ENCODE results near the gene OSBPL10. TPM values are rescaled to one million over a fixed set of nuclear protein-coding genes. Genes with fewer than 3 reads are reported as not detected.
A peak's percentile ranks its signal among the peaks of the same experiment; 100 is the strongest.
"Not testable (repeated sequence)": the region's sequence is repeated elsewhere in the genome, so short reads cannot be mapped to it uniquely, and the experiment has no call there.

Gene OSBPL10
- total and polyA plus RNA-seq, 5 donors from 2014 or later, result 0.14 to 1.8 (median 0.21) TPM; not detected in 2

DNA sequence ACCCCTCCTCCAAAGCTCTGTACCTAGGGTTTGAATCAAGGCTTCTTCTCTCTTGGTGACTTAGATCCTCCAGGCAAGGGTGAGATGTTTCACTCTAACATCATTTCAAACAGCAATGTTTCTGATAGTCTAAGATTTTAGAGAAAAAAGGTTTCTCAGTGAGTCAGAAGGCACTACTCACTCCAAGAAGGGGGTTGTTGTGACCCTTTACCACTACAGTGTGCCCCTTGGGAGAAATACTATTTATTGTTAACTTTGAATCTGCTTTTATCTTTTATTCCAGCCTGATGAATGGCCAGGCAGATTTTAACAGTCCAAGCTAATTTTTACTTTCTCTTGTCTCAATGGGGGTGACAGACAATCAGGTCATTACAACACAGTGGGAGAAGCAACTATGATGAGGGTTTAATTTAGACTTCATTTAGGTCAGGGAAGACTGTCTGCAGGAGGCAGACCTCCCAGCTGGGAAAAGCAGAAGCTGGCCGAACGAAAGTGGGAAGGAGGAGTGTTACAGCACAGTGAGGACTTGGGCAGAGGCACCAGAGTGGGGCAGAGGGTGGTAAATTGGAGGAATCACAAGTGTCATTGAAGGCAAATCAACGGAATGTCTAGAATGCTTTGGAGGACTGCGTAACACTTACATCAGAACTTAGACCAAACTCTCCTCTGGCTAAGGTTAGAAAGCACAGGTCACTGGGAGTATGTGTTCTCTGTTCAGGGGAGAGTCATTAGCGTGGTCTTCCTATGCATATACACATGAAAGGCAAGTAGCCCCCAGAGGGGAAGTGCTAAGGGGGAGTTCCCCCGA is 21.7 kb upstream of the OSBPL10 start:
- H3K36me3 ChIP-seq (ENCODE audit: control insufficient read depth, insufficient read depth, low read length), result no peaks in the 10 kb centered on the region
- H3K27ac Mint-ChIP-seq, result peak overlapping the region in 1 of 3 donors; percentile 6
- peaks cover 0 to 4% (median 0%) of the 10 kb centered on the region in 7 donors for H3K9me3 Mint-ChIP-seq
- H3K4me3 Mint-ChIP-seq, result no peak overlapping the region
- peaks cover 3% of the 10 kb centered on the region for H3K27me3 ChIP-seq (ENCODE audit: control insufficient read depth, insufficient read depth, low read length)
- no peak for DNase-seq
- H3K4me1 ChIP-seq (ENCODE audit: control insufficient read depth, insufficient read depth, low read length, poor library complexity, severe bottlenecking), result no peaks in the 10 kb centered on the region
- H3K4me1 Mint-ChIP-seq, result no peaks in the 10 kb centered on the region
- H3K4me3 ChIP-seq (ENCODE audit: low read depth, low read length), result no peak overlapping the region
- no peaks in the 10 kb centered on the region for H3K9me3 ChIP-seq (ENCODE audit: control insufficient read depth in 2 of 2, low read length in 2 of 2)
- peaks cover 53% of the 10 kb centered on the region for H3K27me3 Mint-ChIP-seq
- ATAC-seq (ENCODE audit: low read depth in 2 of 2), result no peak
- H3K27ac ChIP-seq (ENCODE audit: insufficient read depth, low read length, poor library complexity, severe bottlenecking), result no peak overlapping the region
- H3K36me3 Mint-ChIP-seq, result no peaks in the 10 kb centered on the region

GRCh38 chr3:32000877-32001276 is 19.8 kb upstream of the OSBPL10 start:
- DNase-seq (no peak), ATAC-seq (ENCODE audit: low read depth in 2 of 2) (no peak)
- no peak overlapping the region for H3K27ac Mint-ChIP-seq
- H3K9me3 ChIP-seq (ENCODE audit: control insufficient read depth in 2 of 2, low read length in 2 of 2), result no peaks in the 10 kb centered on the region
- no peaks in the 10 kb centered on the region for H3K36me3 ChIP-seq (ENCODE audit: control insufficient read depth, insufficient read depth, low read length)
- peaks cover 48% of the 10 kb centered on the region for H3K27me3 Mint-ChIP-seq
- H3K4me3 Mint-ChIP-seq, result no peak overlapping the region
- no peaks in the 10 kb centered on the region for H3K27me3 ChIP-seq (ENCODE audit: control insufficient read depth, insufficient read depth, low read length)
- no peak overlapping the region for H3K4me3 ChIP-seq (ENCODE audit: low read depth, low read length)
- no peaks in the 10 kb centered on the region for H3K36me3 Mint-ChIP-seq
- no peaks in the 10 kb centered on the region for H3K4me1 ChIP-seq (ENCODE audit: control insufficient read depth, insufficient read depth, low read length, poor library complexity, severe bottlenecking)
- H3K27ac ChIP-seq (ENCODE audit: insufficient read depth, low read length, poor library complexity, severe bottlenecking), result no peak overlapping the region
- no peaks in the 10 kb centered on the region for H3K4me1 Mint-ChIP-seq
- H3K9me3 Mint-ChIP-seq, result peaks cover 0 to 6% (median 0%) of the 10 kb centered on the region in 7 donors

DNA sequence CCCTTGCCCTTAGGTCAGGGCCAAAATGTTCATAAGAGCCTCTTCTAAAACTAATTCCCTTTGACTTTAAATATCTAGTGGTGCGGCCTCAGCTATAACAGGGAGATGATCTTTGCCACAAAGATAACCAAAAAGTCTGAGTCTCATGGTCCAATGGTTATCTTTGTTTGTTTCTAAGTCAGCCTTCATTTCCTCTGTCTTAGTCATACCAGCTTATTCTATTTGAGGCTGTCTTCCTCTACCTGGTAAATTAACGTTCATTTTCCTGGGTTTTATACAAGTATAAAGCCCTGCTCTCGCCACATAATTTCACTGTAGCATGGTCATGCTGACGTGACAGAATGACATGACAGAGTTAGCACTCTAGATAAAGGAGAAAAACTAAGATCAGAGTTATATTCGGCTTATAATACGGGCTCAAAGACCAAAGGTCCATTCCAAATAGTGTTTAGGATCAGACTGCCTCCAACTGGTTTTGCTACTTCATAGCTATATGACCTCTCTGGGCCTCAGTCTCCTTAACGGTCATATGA is 18.9 kb upstream of the OSBPL10 start:
- no peaks in the 10 kb centered on the region for H3K4me1 Mint-ChIP-seq
- H3K27ac Mint-ChIP-seq, result no peak overlapping the region
- Histone ChIP-seq H3K4me3 (ENCODE audit: low read depth, low read length) (no peak overlapping the region), H3K36me3 (ENCODE audit: control insufficient read depth, insufficient read depth, low read length) (no peaks in the 10 kb centered on the region), H3K9me3 (ENCODE audit: control insufficient read depth in 2 of 2, low read length in 2 of 2) (no peaks in the 10 kb centered on the region), H3K27ac (ENCODE audit: insufficient read depth, low read length, poor library complexity, severe bottlenecking) (no peak overlapping the region), H3K27me3 (ENCODE audit: control insufficient read depth, insufficient read depth, low read length) (no peaks in the 10 kb centered on the region), H3K4me1 (ENCODE audit: control insufficient read depth, insufficient read depth, low read length, poor library complexity, severe bottlenecking) (no peaks in the 10 kb centered on the region)
- peaks cover 0 to 6% (median 0%) of the 10 kb centered on the region in 7 donors for H3K9me3 Mint-ChIP-seq
- ATAC-seq (ENCODE audit: low read depth in 2 of 2) (no peak), DNase-seq (no peak)
- H3K4me3 Mint-ChIP-seq, result no peak overlapping the region
- H3K36me3 Mint-ChIP-seq, result no peaks in the 10 kb centered on the region
- H3K27me3 Mint-ChIP-seq, result peaks cover 48% of the 10 kb centered on the region

DNA sequence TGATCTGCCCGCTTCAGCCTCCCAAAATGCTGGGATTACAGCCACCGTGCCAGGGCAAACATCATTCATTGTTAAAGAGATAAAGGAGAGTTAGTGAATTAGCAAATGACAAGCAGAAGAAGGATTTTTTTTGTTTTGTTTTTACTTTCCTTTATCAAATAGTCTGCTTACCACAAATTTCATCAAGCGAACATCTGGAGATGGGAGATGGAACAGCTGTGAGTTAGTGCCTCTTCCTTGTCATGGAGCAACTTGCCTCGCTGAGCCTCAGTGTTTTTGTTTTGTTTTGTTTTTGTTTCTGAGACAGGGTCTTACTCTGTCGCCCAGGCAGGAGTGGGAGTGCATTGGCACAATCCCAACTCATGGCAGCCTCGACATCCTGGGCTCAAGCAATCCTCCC is 16.4 kb upstream of the OSBPL10 start:
- ATAC-seq (ENCODE audit: low read depth in 2 of 2), result no peak
- H3K36me3 ChIP-seq (ENCODE audit: control insufficient read depth, insufficient read depth, low read length), result no peaks in the 10 kb centered on the region
- Mint-ChIP-seq H3K9me3 (peaks cover 0 to 6% (median 2%) of the 10 kb centered on the region in 7 donors), H3K27ac (no peak overlapping the region), H3K4me1 (no peaks in the 10 kb centered on the region), H3K4me3 (no peak overlapping the region), H3K27me3 (peaks cover 30% of the 10 kb centered on the region), H3K36me3 (no peaks in the 10 kb centered on the region)
- H3K4me1 ChIP-seq (ENCODE audit: control insufficient read depth, insufficient read depth, low read length, poor library complexity, severe bottlenecking), result no peaks in the 10 kb centered on the region
- no peaks in the 10 kb centered on the region for H3K27me3 ChIP-seq (ENCODE audit: control insufficient read depth, insufficient read depth, low read length)
- H3K27ac ChIP-seq (ENCODE audit: insufficient read depth, low read length, poor library complexity, severe bottlenecking), result no peak overlapping the region
- DNase-seq, result no peak
- peaks cover 2 to 6% of the 10 kb centered on the region in 2 experiments for H3K9me3 ChIP-seq (ENCODE audit: control insufficient read depth in 2 of 2, low read length in 2 of 2)
- H3K4me3 ChIP-seq (ENCODE audit: low read depth, low read length), result no peak overlapping the region

GRCh38 chr3:31996195-31996594 is 15.1 kb upstream of the OSBPL10 start:
- H3K4me1 Mint-ChIP-seq, result no peaks in the 10 kb centered on the region
- H3K9me3 ChIP-seq (ENCODE audit: control insufficient read depth in 2 of 2, low read length in 2 of 2), result peaks cover 6% of the 10 kb centered on the region in 2 experiments
- DNase-seq (no peak), ATAC-seq (ENCODE audit: low read depth in 2 of 2) (no peak)
- no peaks in the 10 kb centered on the region for H3K27me3 ChIP-seq (ENCODE audit: control insufficient read depth, insufficient read depth, low read length)
- H3K27ac Mint-ChIP-seq, result no peak overlapping the region
- H3K4me3 Mint-ChIP-seq, result no peak overlapping the region
- H3K36me3 Mint-ChIP-seq, result no peaks in the 10 kb centered on the region
- no peaks in the 10 kb centered on the region for H3K4me1 ChIP-seq (ENCODE audit: control insufficient read depth, insufficient read depth, low read length, poor library complexity, severe bottlenecking)
- H3K9me3 Mint-ChIP-seq, result peaks cover 0 to 8% (median 4%) of the 10 kb centered on the region in 7 donors
- no peak overlapping the region for H3K27ac ChIP-seq (ENCODE audit: insufficient read depth, low read length, poor library complexity, severe bottlenecking)
- peaks cover 22% of the 10 kb centered on the region for H3K27me3 Mint-ChIP-seq
- no peak overlapping the region for H3K4me3 ChIP-seq (ENCODE audit: low read depth, low read length)
- H3K36me3 ChIP-seq (ENCODE audit: control insufficient read depth, insufficient read depth, low read length), result no peaks in the 10 kb centered on the region

DNA sequence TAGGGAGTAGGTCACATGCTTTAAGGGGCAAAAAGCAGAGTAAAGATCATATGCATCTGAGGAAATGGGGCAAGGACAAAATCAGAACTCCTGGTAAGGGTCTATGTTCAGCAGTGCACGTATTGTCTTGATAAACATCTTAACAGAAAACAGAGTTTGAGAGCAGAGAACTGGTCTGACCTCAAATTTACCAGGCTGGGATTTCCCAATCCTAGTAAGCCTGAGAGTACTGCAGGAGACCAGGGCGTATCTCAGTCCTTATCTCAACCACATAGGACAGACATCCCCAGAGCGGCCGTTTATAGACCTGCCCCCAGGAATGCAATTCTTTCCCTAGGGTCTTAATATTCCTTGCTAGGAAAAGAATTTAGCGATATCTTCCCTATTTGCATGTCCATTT is 14.0 kb upstream of the OSBPL10 start:
- H3K4me3 Mint-ChIP-seq; H3K27ac Mint-ChIP-seq; H3K27me3 ChIP-seq (ENCODE audit: control insufficient read depth, insufficient read depth, low read length); H3K4me3 ChIP-seq (ENCODE audit: low read depth, low read length); H3K4me1 ChIP-seq (ENCODE audit: control insufficient read depth, insufficient read depth, low read length, poor library complexity, severe bottlenecking); H3K27ac ChIP-seq (ENCODE audit: insufficient read depth, low read length, poor library complexity, severe bottlenecking); H3K36me3 Mint-ChIP-seq; H3K9me3 Mint-ChIP-seq; ATAC-seq (ENCODE audit: low read depth in 2 of 2); DNase-seq; H3K36me3 ChIP-seq (ENCODE audit: control insufficient read depth, insufficient read depth, low read length); H3K4me1 Mint-ChIP-seq: not testable (repeated sequence)
- peaks cover 14% of the 10 kb centered on the region for H3K27me3 Mint-ChIP-seq
- H3K9me3 ChIP-seq (ENCODE audit: control insufficient read depth in 2 of 2, low read length in 2 of 2), result peaks cover 6 to 15% of the 10 kb centered on the region in 2 experiments

DNA sequence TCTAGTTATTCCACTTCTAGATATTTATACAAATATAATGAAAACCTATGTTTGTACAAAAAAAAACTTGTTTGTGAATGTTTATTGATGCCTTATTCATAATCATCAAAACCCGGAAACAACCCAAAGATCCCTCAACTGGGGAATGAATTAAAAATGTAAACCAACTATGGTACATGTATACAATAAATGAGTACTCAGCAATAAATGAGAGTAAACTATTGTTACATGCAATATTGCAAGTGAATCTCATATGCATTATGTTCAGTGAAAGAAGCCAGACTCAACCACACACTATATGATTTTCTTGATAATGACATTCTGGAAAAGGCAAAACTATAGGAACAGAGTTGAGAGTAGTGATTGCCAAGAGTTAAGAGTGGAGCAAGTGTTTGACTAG is 12.8 kb upstream of the OSBPL10 start:
- Histone ChIP-seq H3K27me3 (ENCODE audit: control insufficient read depth, insufficient read depth, low read length) (no peaks in the 10 kb centered on the region), H3K4me3 (ENCODE audit: low read depth, low read length) (no peak overlapping the region), H3K27ac (ENCODE audit: insufficient read depth, low read length, poor library complexity, severe bottlenecking) (no peak overlapping the region), H3K36me3 (ENCODE audit: control insufficient read depth, insufficient read depth, low read length) (no peaks in the 10 kb centered on the region), H3K4me1 (ENCODE audit: control insufficient read depth, insufficient read depth, low read length, poor library complexity, severe bottlenecking) (no peaks in the 10 kb centered on the region), H3K9me3 (ENCODE audit: control insufficient read depth in 2 of 2, low read length in 2 of 2) (peaks cover 13 to 23% of the 10 kb centered on the region in 2 experiments)
- Mint-ChIP-seq H3K4me1 (no peaks in the 10 kb centered on the region), H3K27ac (no peak overlapping the region), H3K9me3 (peaks cover 0 to 8% (median 4%) of the 10 kb centered on the region in 7 donors), H3K4me3 (no peak overlapping the region), H3K27me3 (peaks cover 8% of the 10 kb centered on the region), H3K36me3 (no peaks in the 10 kb centered on the region)
- ATAC-seq (ENCODE audit: low read depth in 2 of 2) (no peak), DNase-seq (no peak)

- not testable (repeated sequence) for H3K27me3 Mint-ChIP-seq; H3K9me3 Mint-ChIP-seq; H3K4me1 Mint-ChIP-seq; H3K4me1 ChIP-seq (ENCODE audit: control insufficient read depth, insufficient read depth, low read length, poor library complexity, severe bottlenecking); H3K27ac Mint-ChIP-seq; H3K27me3 ChIP-seq (ENCODE audit: control insufficient read depth, insufficient read depth, low read length); ATAC-seq (ENCODE audit: low read depth in 2 of 2); H3K27ac ChIP-seq (ENCODE audit: insufficient read depth, low read length, poor library complexity, severe bottlenecking); H3K36me3 Mint-ChIP-seq; DNase-seq; H3K36me3 ChIP-seq (ENCODE audit: control insufficient read depth, insufficient read depth, low read length); H3K4me3 ChIP-seq (ENCODE audit: low read depth, low read length); H3K4me3 Mint-ChIP-seq
- peaks cover 16 to 24% of the 10 kb centered on the region in 2 experiments for H3K9me3 ChIP-seq (ENCODE audit: control insufficient read depth in 2 of 2, low read length in 2 of 2)
These were observed 11.9 kb upstream of the OSBPL10 start for GRCh38 chr3:31992995-31993394.

Measured in CD4-positive, CD25-positive, alpha-beta regulatory T cell (primary cell).